PC-3 (cell line): ENCODE results near the gene POGLUT2. TPM values are rescaled to one million over a fixed set of nuclear protein-coding genes. Genes with fewer than 3 reads are reported as not detected.

Experiments
- ATAC-seq: fragments of 200-7000 bp; cut with Tn5 transposase; 2 replicates; pipeline ENCODE4 v1.9.1; 2020; ENCODE audit warnings: mild to moderate bottlenecking, moderate library complexity
- BruUV-seq: library from RNA; stranded (reverse); fragments of 400-500 nt; replicated peaks from 2 replicates; lab custom pipeline; 2021; lab: Mats Ljungman, UMichigan
- CTCF ChIA-PET: fragments of 300-600 bp; sonication (Branson Sonifier 250); formaldehyde crosslinking; loops from one replicate; lab custom pipeline; 2022; ENCODE audit warnings: antibody characterized with exemption; lab: Charles Lee
- POLR2A ChIA-PET: fragments of 300-600 bp; sonication (Branson Sonifier 250); formaldehyde crosslinking; loops from one replicate; lab custom pipeline; 2022; ENCODE audit warnings: antibody characterized with exemption; ENCODE audit not compliant: unreplicated experiment; lab: Charles Lee
- DNase-seq: peaks from one replicate; pipeline ENCODE4 v3.0.0-alpha.2; 2015
- H2AFZ ChIP-seq: fragments of 300-600 bp; sonication (generic); 2 replicates; pipeline ENCODE4 v1.6.0; 2016; ENCODE audit warnings: antibody characterized with exemption, low read length
- H3F3A ChIP-seq: fragments of 300-600 bp; sonication (generic); one replicate; pipeline ENCODE4 v1.6.0; 2017; ENCODE audit warnings: antibody characterized with exemption, low read length, control low read depth, mild to moderate bottlenecking; ENCODE audit not compliant: unreplicated experiment
- H3K27ac ChIP-seq: fragments of 300-600 bp; sonication (generic); 2 replicates; pipeline ENCODE4 v1.5.1; 2016; ENCODE audit warnings: mild to moderate bottlenecking, low read length
- H3K27me3 ChIP-seq: fragments of 300-600 bp; sonication (generic); 2 replicates; pipeline ENCODE4 v1.6.1; 2016; ENCODE audit warnings: low read length, mixed read lengths
- H3K36me3 ChIP-seq: fragments of 300-600 bp; sonication (generic); 2 replicates; pipeline ENCODE4 v1.6.1; 2016; ENCODE audit warnings: low read depth, mixed run types, low read length, mixed read lengths
- H3K4me1 ChIP-seq: fragments of 300-600 bp; sonication (generic); 2 replicates; pipeline ENCODE4 v1.5.1; 2016; ENCODE audit warnings: low read length; ENCODE audit not compliant: insufficient read depth
- H3K4me2 ChIP-seq: fragments of 300-600 bp; sonication (generic); 2 replicates; pipeline ENCODE4 v1.6.0; 2016; ENCODE audit warnings: low read length
- H3K4me3 ChIP-seq: fragments of 300-600 bp; sonication (generic); 2 replicates; pipeline ENCODE4 v1.5.1; 2016; ENCODE audit warnings: mild to moderate bottlenecking, low read length, mixed read lengths
- H3K79me2 ChIP-seq: fragments of 300-600 bp; sonication (generic); 2 replicates; pipeline ENCODE4 v1.6.1; 2017; ENCODE audit warnings: low read length, mixed read lengths
- H3K9ac ChIP-seq: fragments of 300-600 bp; sonication (generic); 2 replicates; pipeline ENCODE4 v1.6.0; 2016; ENCODE audit warnings: mild to moderate bottlenecking, low read length
- H3K9me2 ChIP-seq: fragments of 300-600 bp; sonication (generic); replicated peaks from 2 replicates; pipeline ENCODE4 v1.6.1; 2016; ENCODE audit warnings: mixed run types, low read length, mixed read lengths
- H3K9me3 ChIP-seq: fragments of 300-600 bp; sonication (generic); 2 replicates; pipeline ENCODE4 v1.6.1; 2016; ENCODE audit warnings: low read length, mixed read lengths
- H4K20me1 ChIP-seq: fragments of 300-600 bp; sonication (generic); 2 replicates; pipeline ENCODE4 v1.6.1; 2016; ENCODE audit warnings: low read length, mixed read lengths
- CTCF ChIP-seq: fragments of 300-600 bp; sonication (generic); conservative IDR thresholded peaks from 2 replicates; pipeline ENCODE4 v1.5.1; 2017; ENCODE audit warnings: antibody characterized with exemption, low read depth, mild to moderate bottlenecking, low read length
- EZH2 ChIP-seq: fragments of 300-600 bp; sonication (generic); IDR thresholded peaks from one replicate; pipeline ENCODE4 v1.6.1; 2017; ENCODE audit warnings: antibody characterized with exemption, mild to moderate bottlenecking, low read length; ENCODE audit not compliant: unreplicated experiment
- EZH2phosphoT487 ChIP-seq: fragments of 300-600 bp; sonication (generic); IDR thresholded peaks from 2 replicates; pipeline ENCODE4 v1.6.1; 2018; ENCODE audit warnings: mild to moderate bottlenecking, antibody characterized with exemption, low read length, borderline replicate concordance
- intact Hi-C: fragments of 100-400 bp; cut with micrococcal nuclease; formaldehyde crosslinking; loops from 2 replicates; pipeline ENCODE4 v1.9.0; 2023
- total RNA-seq: library from RNA; depleted of rRNA; stranded (reverse); fragments of >200 nt; gene quantifications from 2 replicates; pipeline ENCODE4 v1.2.3, GENCODE V29; 2014; rRNA removed

The POGLUT2 gene
- total RNA-seq, 1 experiment from 2014 or later: 6.7 TPM

- Histone ChIP-seq H3F3A (no peaks in the 10 kb centered on the region), H3K4me3 (no peak overlapping the region), H2AFZ (no peak overlapping the region), H3K4me2 (no peak overlapping the region), H3K27me3 (peaks cover 16% of the 10 kb centered on the region), H4K20me1 (no peaks in the 10 kb centered on the region), H3K9me2 (no peaks in the 10 kb centered on the region), H3K9ac (no peak overlapping the region), H3K27ac (no peak overlapping the region), H3K4me1 (no peaks in the 10 kb centered on the region), H3K79me2 (no peaks in the 10 kb centered on the region), H3K9me3 (no peaks in the 10 kb centered on the region), H3K36me3 (no peaks in the 10 kb centered on the region)
- BruUV-seq: no TSS peak
- DNase-seq: no peak
- ChIA-PET POLR2A (no interaction called here), CTCF (no interaction called here)
- intact Hi-C loops: no loop called here
- ATAC-seq: no peak
- TF ChIP-seq EZH2 (no peak), CTCF (no peak), EZH2phosphoT487 (no peak)
Observed at GRCh38 chr13:102751886-102752285, 46.9 kb downstream of the POGLUT2 start.

- no peaks in the 10 kb centered on the region for H3K9me2 ChIP-seq
- ChIA-PET POLR2A (no interaction called here), CTCF (no interaction called here)
- H3K4me2 ChIP-seq: no peak overlapping the region
- H3K4me3 ChIP-seq: no peak overlapping the region
- TF ChIP-seq CTCF (no peak), EZH2 (no peak)
- H3K27ac ChIP-seq: no peak overlapping the region
- H3K79me2 ChIP-seq: no peaks in the 10 kb centered on the region
- intact Hi-C loops: no loop called here
- no peaks in the 10 kb centered on the region for H3F3A ChIP-seq
- ATAC-seq (no peak), DNase-seq (no peak)
- H3K9ac ChIP-seq: no peak overlapping the region
- H3K9me3 ChIP-seq: no peaks in the 10 kb centered on the region
- no peak overlapping the region for H2AFZ ChIP-seq
- no peaks in the 10 kb centered on the region for H4K20me1 ChIP-seq
- peaks cover 100% of the 10 kb centered on the region for H3K27me3 ChIP-seq
- no peaks in the 10 kb centered on the region for H3K36me3 ChIP-seq
- no peaks in the 10 kb centered on the region for H3K4me1 ChIP-seq
- BruUV-seq: no TSS peak
Observed at GRCh38 chr13:102742506-102742905, 56.3 kb downstream of the POGLUT2 start.

- Histone ChIP-seq H4K20me1 (no peaks in the 10 kb centered on the region), H3F3A (no peaks in the 10 kb centered on the region), H3K36me3 (no peaks in the 10 kb centered on the region), H3K4me3 (no peak overlapping the region), H3K27me3 (peaks cover 100% of the 10 kb centered on the region), H3K4me2 (no peak overlapping the region), H3K9me2 (no peaks in the 10 kb centered on the region), H3K4me1 (no peaks in the 10 kb centered on the region), H3K27ac (no peak overlapping the region), H3K9ac (no peak overlapping the region), H2AFZ (no peak overlapping the region), H3K79me2 (no peaks in the 10 kb centered on the region), H3K9me3 (no peaks in the 10 kb centered on the region)
- DNase-seq (no peak), ATAC-seq (no peak)
- BruUV-seq: no TSS peak
- TF ChIP-seq EZH2phosphoT487 (no peak), EZH2 (no peak), CTCF (no peak)
- POLR2A ChIA-PET: no interaction called here
- intact Hi-C loops: no loop called here
- CTCF ChIA-PET: no interaction called here
Observed at GRCh38 chr13:102742101-102742500, 56.7 kb downstream of the POGLUT2 start.

Other genes starting within 250 kb of the POGLUT2 start
- 16.1 and 30.4 TPM in 2 replicates for gene TPP2, start 202.0 kb downstream of the POGLUT2 start, total RNA-seq
- gene METTL21C, start 103.9 kb downstream of the POGLUT2 start, total RNA-seq: not detected in 2 replicates
- 15.3 and 16.7 TPM in 2 replicates for gene TEX30, start 25.2 kb downstream of the POGLUT2 start, total RNA-seq
- gene BIVM, start 143 bp upstream of the POGLUT2 start, total RNA-seq: 6.0 and 6.7 TPM in 2 replicates
- 19.3 and 23.7 TPM in 2 replicates for gene ERCC5, start 47.1 kb upstream of the POGLUT2 start, total RNA-seq